Peyer's patch (tissue), 4 donors: Measurements from ENCODE around the gene CCDC12. TPM values are rescaled to one million over a fixed set of nuclear protein-coding genes. Genes with fewer than 3 reads are reported as not detected.

Experiments used
- DNase-seq, 3 donors: peaks; one replicate each; pipeline ENCODE4 v3.0.0-alpha.2; 2017 to 2019
- H3K27ac ChIP-seq, 4 donors: fragments of 200-600 bp; sonication (generic); one replicate each; pipeline ENCODE4 v1.5.1; 2016 to 2019
- H3K27me3 ChIP-seq, 2 donors: fragments of 200-600 bp; sonication (generic); one replicate each; pipeline ENCODE4 v1.5.1; 2019
- H3K36me3 ChIP-seq, 3 donors: fragments of 200-600 bp; sonication (generic); one replicate each; pipeline ENCODE4 v1.5.1; 2016 to 2019
- H3K4me1 ChIP-seq, 4 donors: fragments of 200-600 bp; sonication (generic); one replicate each; pipeline ENCODE4 v1.5.1; 2016 to 2019
- H3K4me3 ChIP-seq, 4 donors: fragments of 200-600 bp; sonication (generic); 1 replicate in 3 of 4; 2 replicates in 1 of 4; pipeline ENCODE4 v1.5.1; 2016 to 2019; ENCODE audit warnings: mild to moderate bottlenecking in 1 of 4
- H3K9me3 ChIP-seq, 4 donors: fragments of 200-600 bp; sonication (generic); one replicate each; pipeline ENCODE4 v1.5.1; 2016 to 2019; ENCODE audit warnings: mild to moderate bottlenecking in 1 of 4
- POLR2A ChIP-seq, 2 donors: fragments of 450-650 bp; IDR thresholded peaks; one replicate each; pipeline ENCODE4 v1.5.1; 2017; ENCODE audit warnings: antibody characterized with exemption in 2 of 2, mild to moderate bottlenecking in 2 of 2, moderate library complexity in 2 of 2
- total RNA-seq, 4 donors: library from RNA; depleted of rRNA; stranded (reverse); fragments of >200 nt; gene quantifications; one replicate each; pipeline ENCODE4 v1.1.0, GENCODE V29; 2016
- TF ChIP-seq, protein P1 (sequence below), 6 experiments: fragments of 450-650 bp in 4 of 6; fragments of 200-600 bp in 2 of 6; sonication (generic) in 1 of 6; IDR thresholded peaks; one replicate each; pipeline ENCODE4 v1.5.1; 2017 to 2019; ENCODE audit warnings: antibody characterized with exemption in 6 of 6, mild to moderate bottlenecking in 3 of 6, moderate library complexity in 1 of 6

The CCDC12 gene
- total RNA-seq, 4 donors from 2014 or later: 41.7 to 90.0 (median 59.2) TPM

DNA sequence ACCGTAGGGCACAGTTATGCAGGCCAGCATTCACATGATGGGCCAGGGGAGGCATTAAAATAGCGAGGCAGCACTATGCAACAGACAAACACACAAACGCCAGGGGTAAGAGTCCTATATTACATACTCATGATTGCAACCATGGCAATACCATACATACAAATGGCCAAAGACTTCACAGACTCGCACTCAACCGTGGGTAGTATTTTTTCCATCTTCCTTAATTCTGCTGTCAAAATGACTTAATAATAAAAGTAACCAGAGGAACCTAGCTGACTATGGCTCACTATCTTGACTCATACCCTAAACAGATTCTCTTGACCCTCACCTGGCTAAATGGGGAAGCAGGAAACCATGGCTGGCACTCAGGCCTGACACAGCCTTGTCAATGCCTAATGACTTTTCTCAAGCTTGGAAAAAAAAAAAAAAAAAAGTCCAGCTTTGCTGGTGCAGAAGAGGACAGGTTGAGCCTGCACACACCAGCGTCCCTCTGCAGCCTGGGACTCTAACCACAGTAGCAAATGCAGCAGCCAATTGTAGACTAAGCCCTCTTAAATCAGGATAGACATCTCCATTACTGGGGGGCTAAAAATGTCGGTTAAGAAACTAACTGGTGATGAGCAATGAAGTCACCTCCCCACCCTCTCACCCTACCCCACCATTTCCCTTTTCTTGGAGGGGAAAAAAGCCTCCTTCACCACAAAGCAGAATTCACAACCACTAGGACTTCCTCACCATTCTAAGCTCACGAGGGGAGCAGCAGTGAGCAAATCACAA lies 23.1 kb downstream of the CCDC12 start:
- H3K36me3 ChIP-seq: no peaks in the 10 kb centered on the region
- H3K27ac ChIP-seq: peak overlapping the region in 2 of 4 donors; percentile 22 to 61
- TF ChIP-seq, protein P1, sequence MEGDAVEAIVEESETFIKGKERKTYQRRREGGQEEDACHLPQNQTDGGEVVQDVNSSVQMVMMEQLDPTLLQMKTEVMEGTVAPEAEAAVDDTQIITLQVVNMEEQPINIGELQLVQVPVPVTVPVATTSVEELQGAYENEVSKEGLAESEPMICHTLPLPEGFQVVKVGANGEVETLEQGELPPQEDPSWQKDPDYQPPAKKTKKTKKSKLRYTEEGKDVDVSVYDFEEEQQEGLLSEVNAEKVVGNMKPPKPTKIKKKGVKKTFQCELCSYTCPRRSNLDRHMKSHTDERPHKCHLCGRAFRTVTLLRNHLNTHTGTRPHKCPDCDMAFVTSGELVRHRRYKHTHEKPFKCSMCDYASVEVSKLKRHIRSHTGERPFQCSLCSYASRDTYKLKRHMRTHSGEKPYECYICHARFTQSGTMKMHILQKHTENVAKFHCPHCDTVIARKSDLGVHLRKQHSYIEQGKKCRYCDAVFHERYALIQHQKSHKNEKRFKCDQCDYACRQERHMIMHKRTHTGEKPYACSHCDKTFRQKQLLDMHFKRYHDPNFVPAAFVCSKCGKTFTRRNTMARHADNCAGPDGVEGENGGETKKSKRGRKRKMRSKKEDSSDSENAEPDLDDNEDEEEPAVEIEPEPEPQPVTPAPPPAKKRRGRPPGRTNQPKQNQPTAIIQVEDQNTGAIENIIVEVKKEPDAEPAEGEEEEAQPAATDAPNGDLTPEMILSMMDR (IDR thresholded peaks at IDR 0.05): no peak
- TF ChIP-seq POLR2A (IDR thresholded peaks at IDR 0.05): no peak
- no peaks in the 10 kb centered on the region for H3K27me3 ChIP-seq
- peak in 1 of 3 donors; percentile 16 for DNase-seq
- no peak overlapping the region for H3K4me3 ChIP-seq
- no peaks in the 10 kb centered on the region for H3K9me3 ChIP-seq
- peaks cover 12 to 91% (median 31%) of the 10 kb centered on the region in 4 donors for H3K4me1 ChIP-seq

DNA sequence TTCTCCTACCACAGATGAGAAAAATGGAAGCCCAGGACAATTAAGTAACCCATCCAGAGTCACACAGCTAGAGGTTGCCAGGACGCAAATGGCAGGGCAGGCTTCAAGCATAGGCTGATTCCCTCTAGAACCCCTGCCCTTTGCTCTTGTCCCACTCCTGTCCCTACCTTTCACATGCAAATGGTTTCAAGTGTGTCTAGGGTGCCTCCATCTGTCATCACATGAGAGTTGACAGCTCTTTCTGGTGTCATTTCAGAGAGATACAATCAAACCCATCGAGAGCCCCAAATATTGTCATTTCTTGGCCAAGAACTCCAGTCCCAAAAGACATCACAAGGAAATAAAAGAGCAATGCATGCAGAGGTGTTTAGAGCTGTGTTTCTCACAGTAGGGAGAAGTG lies 23.7 kb downstream of the CCDC12 start:
- no peak for TF ChIP-seq POLR2A (IDR thresholded peaks at IDR 0.05)
- TF ChIP-seq, protein P1 (IDR thresholded peaks at IDR 0.05): no peak
- no peaks in the 10 kb centered on the region for H3K27me3 ChIP-seq
- no peak for DNase-seq
- H3K4me3 ChIP-seq: no peak overlapping the region
- peaks cover 12 to 90% (median 35%) of the 10 kb centered on the region in 4 donors for H3K4me1 ChIP-seq
- H3K9me3 ChIP-seq: no peaks in the 10 kb centered on the region
- peak overlapping the region in 1 of 4 donors; percentile 61 for H3K27ac ChIP-seq
- no peaks in the 10 kb centered on the region for H3K36me3 ChIP-seq

DNA sequence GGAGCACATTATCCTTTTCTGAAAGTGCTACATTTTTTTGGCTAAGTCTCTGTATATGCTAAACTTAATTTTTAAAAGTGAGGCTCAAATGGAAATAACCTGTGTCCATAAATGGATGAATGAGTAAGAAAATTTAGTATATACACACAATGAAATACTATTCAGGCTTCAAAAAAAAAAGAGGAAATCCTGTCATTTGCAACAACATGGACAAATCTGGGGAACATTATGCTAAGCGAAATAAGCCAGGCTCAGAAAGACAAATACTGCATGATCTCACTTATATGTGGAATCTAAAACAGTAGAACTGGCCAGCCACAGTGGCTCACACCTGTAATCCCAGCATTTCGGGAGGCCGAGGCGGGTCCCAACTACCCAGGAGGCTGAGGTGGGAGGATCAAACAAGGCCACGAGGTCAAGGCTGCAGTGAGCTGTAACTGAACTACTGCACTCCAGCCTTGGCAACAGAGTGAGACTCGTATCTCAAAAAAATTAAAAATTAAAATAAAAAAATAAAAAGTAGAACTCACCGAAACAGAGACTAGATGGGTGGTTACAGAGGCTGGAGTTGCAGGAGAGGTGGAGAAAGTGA lies 25.8 kb downstream of the CCDC12 start:
- Histone ChIP-seq H3K27ac (peak overlapping the region in 1 of 4 donors; percentile 84), H3K9me3 (no peaks in the 10 kb centered on the region), H3K36me3 (no peaks in the 10 kb centered on the region), H3K27me3 (no peaks in the 10 kb centered on the region), H3K4me1 (peaks cover 22 to 90% (median 43%) of the 10 kb centered on the region in 4 donors), H3K4me3 (no peak overlapping the region)
- TF ChIP-seq, protein P1 (IDR thresholded peaks at IDR 0.05): no peak
- no peak for TF ChIP-seq POLR2A (IDR thresholded peaks at IDR 0.05)
- peak in 1 of 3 donors; percentile 8 for DNase-seq

DNA sequence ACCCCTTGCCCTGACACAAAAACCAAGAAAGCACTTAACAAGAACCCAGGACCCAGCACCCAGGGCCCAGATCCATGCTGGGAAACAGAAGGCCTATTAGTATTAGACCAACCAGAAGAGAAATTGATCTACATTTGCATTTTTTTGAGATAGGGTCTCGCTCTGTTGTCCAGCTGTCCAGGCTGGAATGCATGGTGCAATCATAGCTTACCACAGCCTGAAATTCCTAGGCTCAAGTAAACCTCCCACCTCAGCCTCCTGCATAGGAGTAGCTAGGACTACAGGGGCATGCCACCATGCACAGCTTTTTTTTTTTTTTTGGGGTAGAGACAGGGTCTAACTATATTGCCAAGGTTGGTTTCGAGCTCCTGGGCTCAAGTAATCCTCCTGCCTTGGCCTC lies 26.4 kb downstream of the CCDC12 start:
- peaks cover 23 to 89% (median 44%) of the 10 kb centered on the region in 4 donors for H3K4me1 ChIP-seq
- no peaks in the 10 kb centered on the region for H3K36me3 ChIP-seq
- no peaks in the 10 kb centered on the region for H3K27me3 ChIP-seq
- H3K4me3 ChIP-seq: no peak overlapping the region
- no peak for TF ChIP-seq POLR2A (IDR thresholded peaks at IDR 0.05)
- TF ChIP-seq, protein P1 (IDR thresholded peaks at IDR 0.05): no peak
- peak in 1 of 3 donors; percentile 35 for DNase-seq
- H3K9me3 ChIP-seq: no peaks in the 10 kb centered on the region
- peak overlapping the region in 3 of 4 donors; percentile 48 to 84 (median 55) for H3K27ac ChIP-seq

DNA sequence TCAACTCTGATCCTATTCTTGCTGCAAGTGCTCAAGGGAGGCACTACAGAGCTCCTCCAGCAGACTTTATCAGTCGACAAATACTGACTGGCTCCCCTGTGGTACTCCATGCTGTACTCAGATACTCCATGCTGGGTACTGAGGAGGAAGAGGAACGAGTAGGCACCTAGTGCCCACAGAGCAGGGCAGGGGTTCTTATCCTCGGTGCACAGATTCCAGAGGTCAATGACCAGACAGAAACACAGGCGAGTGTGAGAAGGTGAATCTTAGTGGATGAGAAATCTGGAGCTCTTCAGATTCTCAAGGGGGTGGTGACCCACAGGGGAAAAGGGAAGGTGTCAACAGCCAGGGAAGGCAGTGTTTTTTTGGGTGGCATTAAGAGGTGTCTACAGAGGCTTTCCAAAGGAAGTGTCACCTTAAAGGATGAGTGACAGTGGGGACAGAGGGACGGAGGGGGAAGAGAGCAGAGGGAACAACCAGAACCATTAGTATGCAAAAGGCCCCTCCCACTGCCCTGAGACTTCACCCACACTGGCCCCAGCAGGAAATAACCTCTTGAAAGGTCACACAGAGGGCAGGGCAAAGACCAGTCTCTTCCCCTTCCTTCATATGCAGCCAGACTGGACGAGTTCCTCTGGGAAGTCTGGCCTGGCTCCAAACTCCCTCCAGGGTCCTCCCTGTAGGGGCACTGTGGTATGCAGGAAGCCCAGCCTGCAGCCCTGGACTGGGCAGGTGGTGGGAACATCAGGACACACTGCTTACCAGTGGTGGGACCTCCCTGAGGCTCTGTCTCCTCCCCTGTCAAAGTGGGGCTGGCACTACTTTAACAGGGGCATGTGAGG lies 27.5 kb downstream of the CCDC12 start:
- no peak overlapping the region for H3K4me3 ChIP-seq
- H3K36me3 ChIP-seq: no peaks in the 10 kb centered on the region
- DNase-seq: peak; percentile 52 to 79 (median 69)
- peak overlapping the region; percentile 55 to 90 (median 84) for H3K27ac ChIP-seq
- no peaks in the 10 kb centered on the region for H3K27me3 ChIP-seq
- TF ChIP-seq POLR2A (IDR thresholded peaks at IDR 0.05): no peak
- TF ChIP-seq, protein P1 (IDR thresholded peaks at IDR 0.05): no peak
- no peaks in the 10 kb centered on the region for H3K9me3 ChIP-seq
- H3K4me1 ChIP-seq: peaks cover 30 to 90% (median 43%) of the 10 kb centered on the region in 4 donors
